Hematopoietic multipotent progenitor cell treated with erythropoietin and hydrocortisone succinate and interleukin-3 and kit ligand, for 4 days (in vitro differentiated cells): ENCODE results near the gene HCN1.
A peak's percentile ranks its signal among the peaks of the same experiment; 100 is the strongest.

Experiments used
- DNase-seq: peaks from one replicate; pipeline ENCODE4 v3.0.0-alpha.2; 2015

The HCN1 gene

DNA sequence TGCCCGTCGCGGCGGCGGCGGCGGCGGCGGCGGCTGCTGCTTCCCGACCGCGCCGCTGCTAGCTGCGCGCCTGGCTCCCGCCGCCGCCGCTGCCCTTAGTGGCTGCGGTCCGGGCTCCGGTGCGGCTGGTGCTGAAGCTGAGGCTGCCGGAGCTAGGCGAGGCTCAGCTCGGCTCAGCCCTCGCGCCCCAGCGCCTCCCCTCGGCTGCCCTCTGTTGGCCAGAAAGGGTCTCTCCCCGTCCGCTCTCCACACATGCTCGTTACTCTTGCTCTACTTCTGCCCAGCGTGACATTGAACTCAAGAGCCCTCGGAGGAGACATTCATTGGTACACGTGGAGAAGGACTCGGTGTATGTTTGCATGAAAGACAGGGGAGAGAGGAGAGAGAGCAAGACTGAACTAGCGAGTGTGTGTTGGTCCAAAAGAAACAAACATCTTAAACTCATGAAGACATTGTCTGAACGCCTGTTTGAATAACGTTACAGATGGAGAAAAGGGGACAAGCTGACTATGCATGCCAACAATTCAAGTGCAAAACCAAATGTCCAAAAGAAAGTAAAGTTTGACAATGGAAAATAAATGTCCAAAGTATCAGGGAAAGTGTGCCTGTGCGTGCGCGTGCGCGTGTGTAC is at the start of gene HCN1:
HCN1 (minus strand) TSS at position 175 of the 631 bp plus-strand sequence.
- DNase-seq: peak; percentile 86

DNA sequence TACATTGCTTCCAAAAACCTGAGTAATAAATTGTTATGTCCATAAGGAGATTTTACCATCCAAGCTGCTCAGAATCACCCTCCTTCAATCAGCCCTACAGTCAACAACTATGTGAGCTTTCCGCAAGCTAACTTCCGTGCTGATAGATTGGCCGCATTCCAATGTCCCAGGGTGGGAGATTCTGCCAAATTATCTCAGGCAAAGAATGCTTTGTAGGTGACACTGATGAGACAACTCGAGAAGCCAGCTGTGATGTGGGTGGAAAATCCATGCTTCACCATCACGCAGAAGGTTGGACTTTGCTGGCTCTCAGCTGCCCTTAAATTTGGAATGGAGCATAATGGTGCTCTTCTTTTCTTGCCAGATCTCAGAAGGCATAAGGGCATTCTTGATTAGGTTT is 44.9 kb upstream of the HCN1 start:
- DNase-seq: no peak

DNA sequence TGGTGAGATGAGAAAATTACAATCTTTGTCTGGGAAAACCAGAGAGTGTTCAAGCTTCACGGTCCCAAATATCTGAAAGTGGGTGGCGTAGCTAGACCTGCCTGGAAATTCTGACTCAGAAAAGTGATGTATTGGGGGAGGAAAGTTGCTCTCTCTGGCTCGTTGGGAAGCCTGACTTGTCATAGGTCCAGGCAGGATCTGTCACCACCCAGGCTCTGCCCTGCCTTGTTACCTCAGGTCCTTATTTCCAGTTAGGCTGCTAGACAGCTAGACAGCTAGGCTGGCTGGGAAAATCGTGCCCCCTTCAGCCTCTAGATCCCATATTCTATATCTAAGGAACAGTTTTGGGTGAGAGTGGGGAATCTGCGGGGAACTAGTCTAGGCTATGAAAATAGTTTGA is 41.0 kb upstream of the HCN1 start:
- no peak for DNase-seq

DNA sequence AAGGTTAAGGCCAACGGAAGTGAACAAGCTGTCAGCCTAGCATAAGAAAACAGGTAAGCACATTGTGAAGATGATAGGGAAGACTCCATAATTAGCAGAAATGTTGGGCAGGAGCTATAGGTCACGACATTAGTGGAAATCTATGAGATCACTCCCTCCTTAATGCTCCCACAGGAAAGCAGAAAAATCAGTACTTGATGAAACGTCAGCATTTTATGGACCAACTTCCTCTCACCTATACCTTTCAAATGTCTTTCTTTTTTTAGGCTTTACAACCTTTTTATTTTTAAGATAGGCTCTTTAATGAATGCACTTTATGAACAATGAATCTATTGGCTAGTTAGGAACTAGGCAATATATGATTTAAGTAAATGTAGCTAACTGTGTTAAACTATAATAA is 29.4 kb upstream of the HCN1 start:
- no peak for DNase-seq

DNA sequence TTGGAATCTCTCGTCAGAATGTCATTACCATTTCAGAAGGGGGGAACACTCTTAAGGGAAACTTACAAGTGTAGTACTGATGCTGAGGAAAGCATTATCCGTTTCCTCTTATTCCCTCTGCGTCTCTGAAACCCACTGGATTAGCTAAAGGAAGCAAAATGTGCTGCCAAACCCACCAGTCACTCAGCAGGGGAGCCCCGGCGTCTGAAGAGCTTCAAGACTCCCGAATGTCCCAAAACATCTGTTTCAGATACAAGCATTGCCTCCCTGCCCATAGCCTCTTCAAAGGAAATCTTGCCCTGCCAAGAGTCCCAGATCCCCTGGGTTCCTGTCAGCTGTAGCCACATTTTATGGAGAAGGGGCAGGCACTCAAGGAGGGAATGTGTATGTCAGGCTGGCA is 1.0 kb upstream of the HCN1 start:
- DNase-seq: no peak

DNA sequence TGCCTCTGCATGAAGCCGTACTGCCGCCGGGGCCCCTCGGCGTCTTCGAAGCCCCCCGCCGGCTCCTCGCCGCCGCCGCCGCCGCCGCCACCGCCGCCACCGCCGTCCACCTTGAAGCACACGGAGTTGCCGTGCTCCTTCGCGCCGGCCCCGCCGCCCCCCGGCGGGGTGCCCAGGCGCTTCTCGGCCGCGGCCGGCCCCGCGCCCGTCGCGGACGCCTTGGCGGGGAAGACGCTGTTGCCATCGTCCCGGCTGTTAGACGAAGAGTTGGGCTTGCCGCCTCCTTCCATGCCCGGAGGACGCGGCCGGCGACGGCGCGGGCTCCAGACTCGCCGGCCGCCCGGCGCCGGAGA is 400 bp downstream of the HCN1 start:
- no peak for DNase-seq

DNA sequence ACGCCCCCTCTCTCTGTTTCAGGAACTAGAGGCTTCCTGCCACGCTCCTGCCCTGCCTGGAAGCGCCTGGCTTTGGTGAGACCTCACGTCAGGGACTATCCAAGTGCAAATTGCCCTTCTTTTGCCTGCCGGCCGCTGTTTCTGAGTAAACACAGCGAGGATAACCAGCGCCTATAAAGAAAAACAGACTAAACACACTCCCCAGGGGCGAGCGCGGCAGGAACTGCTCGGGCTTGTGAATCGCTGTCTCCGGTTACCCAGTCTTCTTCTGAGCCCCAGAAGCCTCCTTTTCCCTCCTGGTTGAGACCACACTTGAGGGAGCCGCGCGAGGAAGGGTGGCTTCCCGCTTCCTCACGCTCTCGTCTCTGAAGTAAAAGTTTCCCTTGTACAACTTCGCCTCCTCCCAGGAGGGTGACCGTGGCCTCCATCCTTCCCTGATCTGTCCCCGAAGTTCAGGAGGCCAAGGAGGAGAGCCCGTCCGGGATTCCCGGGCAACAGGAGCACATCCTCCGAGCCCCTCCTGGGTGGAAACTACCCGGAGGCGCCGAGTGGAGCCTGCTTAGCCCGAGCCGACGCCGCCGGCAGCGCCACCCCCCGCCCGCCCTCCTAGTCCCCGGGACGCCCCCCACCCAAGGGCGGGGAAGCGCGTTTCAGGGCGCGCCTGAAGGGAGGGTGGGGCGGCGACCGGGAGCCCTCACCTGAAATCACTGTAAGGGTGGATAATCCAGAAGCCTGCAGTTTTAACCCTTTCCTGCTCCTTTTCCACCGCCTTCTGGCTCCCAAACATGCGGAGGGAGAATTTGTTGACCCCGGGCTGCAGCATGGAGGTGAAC is 993 bp downstream of the HCN1 start:
- no peak for DNase-seq

DNA sequence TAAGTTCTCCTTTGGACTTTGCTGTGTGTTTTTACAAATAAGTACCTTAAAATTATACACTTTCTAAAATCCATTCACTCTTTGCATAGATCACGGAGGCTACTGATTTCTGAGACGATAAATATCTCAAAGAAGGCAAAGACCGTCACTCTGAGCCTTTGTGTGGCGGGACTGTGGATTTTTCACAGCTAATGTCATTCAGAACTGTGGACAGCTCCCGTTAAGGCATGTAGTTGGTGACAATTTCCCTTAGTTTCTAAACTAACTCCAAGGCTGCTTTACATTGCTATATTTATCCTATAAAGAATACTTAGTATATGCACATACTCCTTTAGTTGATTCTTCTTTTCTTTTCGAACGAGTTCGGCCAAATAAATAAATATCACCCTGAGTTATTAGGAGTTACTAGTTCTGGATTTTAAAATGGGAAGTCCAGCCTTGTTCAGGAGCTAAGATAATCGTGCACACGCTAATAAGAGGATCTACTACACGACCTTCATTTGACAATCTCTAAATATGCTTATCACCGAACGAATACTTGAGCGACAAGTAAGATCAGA is 1.8 kb downstream of the HCN1 start:
- peak; percentile 23 for DNase-seq

DNA sequence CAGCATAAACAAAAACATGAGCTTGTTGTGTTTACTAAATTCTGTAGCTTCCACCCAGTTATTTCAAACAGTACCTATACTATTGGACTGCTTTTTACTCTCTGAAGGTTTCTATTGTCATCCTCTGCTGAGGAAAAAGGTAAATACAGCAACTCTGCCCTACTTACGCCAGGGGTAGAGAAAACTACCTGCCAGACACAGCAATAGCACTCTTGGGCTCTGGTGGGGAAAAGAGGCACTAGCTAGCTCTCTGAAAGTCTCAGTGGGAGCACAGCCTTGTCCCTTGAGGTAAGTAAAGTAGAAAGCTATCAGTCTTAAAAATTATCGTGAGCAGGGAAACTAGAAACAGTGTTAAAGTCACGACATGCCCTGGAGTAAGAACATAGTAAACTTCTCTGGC is 3.7 kb downstream of the HCN1 start:
- DNase-seq: no peak

DNA sequence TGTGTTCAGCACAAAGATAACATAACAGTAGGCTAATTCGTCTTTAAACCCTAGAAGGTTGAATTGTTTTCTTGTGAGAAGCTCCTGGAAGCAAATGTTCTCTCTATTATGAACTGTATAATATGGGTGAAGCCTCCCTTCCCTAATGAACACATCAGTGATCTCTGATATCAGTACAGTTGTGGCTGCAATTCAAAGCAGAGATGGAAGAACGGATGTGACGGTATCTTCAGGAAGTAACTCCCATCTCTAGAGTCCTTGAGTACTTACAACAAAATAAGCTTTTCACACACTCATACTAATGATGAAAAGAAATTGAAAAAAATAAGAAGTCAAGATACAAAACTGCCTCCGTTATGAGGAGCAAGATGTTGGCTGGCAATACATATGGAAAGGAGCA is 4.5 kb downstream of the HCN1 start:
- no peak for DNase-seq

DNA sequence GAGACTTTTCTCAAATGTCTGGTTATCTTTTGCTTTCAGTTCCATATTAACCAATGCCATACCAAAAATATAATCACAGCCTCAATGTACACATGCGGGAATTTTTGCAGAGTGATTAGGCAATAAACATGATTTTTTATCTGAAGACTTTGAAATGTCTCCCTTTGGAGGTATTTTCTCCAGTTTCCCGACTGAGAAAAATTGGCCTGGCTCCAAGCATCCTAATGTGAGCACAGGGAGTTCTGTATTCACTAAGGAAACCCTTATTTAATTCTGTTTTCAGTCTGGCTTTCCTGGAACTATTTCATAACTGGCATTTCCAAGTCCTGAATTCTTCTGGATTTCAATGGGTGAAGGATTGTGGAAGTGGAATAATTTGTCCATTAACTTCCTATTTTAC is 8.5 kb downstream of the HCN1 start:
- no peak for DNase-seq

DNA sequence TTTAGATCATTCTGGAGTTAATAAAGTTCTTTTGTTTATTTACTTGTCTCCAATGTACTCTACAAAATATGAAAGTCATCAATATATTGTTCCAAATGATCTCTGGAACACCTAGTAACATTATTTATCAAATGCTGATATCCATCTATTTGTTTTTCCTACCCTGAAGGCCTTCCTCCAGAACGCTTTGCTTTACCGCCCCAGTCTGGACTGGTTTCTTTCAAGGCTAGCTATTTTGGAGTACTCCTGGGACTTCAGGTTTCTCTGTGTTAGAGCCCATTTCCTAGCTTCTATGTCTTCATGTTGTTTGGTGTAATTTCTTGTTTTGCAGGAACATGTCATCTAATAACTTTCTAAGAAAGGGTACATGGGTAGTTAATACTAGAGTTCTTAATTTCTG is 9.6 kb downstream of the HCN1 start:
- DNase-seq: no peak

DNA sequence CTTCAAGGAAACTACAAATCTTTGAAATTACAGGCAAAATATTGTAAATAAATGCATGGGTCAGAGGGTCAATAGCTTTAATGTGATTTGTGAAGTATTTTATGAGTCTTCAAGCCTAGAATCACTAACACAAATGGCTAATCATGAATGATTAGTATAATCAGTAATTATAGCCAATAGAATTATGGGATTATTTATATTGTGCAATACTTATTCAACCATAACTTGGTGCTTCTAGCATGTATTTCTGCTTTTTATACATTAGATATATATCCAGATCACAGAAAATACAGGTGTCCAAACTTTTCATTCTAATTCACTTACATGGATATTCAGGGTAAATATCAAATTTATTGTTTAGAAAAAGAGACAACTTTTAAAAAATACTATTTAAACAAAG is 12.1 kb downstream of the HCN1 start:
- DNase-seq: no peak

DNA sequence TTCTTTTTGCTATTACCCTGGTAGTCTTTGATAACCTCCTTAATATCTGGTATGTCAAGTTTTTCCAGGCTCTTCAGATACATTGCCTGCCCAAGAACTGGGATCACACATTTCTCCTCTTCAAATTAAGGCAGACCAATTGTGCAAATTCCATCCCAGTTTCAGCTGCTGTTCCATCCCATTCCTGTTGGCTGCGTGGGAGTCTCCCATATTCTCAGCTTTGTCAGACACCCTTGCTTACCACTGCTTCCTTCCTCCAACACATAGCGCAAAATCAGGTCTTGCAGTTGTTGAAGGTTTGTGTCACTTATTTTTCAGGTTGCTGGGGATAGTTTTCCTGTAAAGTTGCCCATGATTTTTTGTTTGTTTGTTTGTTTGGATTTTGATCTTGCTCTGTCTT is 15.2 kb downstream of the HCN1 start:
- no peak for DNase-seq

DNA sequence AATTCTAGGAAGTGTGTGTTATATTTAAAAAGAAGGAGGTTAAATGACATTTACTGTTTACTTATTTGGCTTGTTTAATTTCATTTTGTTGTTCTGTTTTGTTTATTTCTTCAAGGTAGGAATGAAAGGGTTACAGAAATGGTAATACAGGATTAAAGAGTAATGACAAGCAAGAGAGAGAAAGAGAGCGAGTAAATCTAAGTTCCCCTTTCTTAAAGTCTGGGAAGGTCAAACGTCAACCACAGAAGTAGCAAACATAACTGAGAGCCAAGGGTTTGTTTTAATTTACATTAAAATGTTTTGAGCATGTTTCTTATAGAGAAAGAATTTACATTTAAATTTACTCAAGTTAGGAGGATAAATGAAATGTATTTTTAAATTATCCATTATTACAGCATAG is 18.7 kb downstream of the HCN1 start:
- DNase-seq: no peak

DNA sequence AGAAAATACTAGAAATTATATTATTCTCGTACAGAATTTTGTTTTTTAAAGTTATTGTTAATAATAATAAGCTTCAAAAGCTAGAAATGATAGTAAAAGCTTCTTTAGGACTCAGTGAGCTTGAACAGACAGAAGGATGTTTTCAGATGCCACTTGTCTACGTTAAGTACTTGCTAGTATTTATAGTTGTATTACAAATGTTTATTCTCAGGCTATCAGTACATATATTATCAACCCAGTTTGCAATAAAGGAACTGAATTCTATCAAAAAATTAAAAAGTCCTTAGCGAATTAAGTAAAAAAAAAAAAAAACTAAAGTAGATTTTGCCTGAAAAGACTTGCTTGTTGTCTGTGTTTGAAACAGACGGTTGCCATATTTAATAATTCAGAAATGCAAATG is 23.9 kb downstream of the HCN1 start:
- DNase-seq: no peak

DNA sequence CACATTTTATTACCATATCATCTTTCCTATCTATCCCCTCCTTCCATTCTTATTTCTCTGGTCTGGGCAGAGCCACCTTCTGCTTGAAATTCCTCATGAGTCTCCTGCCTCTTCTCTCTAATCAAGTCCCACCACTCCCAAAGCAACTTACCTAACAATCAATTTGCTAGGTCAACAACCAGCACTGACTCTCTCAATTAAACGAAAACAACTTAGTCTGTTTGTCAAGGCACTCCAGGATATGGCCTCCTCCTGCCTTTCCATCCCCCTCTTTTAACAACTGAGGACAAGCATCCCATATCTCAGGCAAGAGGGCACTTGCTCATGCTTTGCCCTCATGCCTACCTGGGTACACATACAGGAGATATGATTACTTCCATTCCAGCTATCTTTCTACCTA is 47.4 kb downstream of the HCN1 start:
- DNase-seq: no peak

DNA sequence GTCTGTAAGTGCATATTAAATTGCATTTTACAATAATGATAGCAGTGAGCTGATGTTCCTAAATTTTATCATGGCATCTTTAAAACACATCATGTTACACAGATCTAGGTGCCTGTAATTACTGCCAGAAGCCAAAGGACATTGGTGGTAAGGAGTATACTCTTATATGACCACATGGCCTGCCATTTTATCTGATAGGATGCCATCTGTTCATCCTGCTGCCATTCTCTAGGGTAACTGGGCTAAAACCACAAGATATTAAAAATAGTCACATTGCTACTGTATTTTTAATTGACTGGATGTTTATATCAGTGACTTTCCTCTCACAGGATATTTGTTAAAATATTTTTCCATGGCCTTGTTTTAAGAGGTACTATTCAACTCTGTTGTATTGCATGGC is 53.1 kb downstream of the HCN1 start:
- no peak for DNase-seq

DNA sequence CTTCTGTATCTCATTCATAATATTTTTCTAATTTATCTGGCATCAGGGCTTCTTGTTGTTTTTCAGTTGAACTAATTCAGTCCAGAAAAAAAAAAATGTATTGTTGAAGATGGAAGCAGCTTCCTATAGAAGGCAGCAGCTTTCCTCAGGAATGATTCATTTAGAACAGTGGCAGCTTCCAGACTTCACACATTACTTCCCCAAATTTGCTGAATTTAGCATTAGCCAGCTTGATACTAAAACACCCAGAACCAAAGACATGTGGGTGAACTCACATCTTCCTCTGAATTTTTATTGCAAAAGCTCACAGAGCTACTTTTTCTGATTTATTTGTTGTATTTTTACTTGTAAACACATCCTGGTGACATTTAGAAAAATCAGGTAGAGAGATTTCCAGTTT is 53.8 kb downstream of the HCN1 start:
- DNase-seq: no peak

DNA sequence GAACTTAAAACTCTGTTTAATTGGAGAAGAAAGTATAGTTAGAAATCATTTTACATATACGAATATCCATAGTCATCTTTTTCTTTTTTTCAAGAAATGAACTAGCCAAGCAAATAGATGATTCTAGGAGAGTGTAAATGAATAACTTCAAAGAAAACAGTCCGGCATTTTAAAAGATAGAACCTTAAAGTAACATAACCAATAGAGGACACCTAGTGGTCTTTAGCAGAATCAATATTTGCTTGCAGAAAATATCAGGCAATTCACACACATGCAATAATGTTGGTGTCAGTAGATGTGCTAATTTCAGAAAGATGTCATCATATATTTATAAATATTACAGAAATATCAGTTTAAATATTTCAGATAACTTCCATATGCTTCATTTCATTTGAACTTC is 57.1 kb downstream of the HCN1 start:
- peak; percentile 18 for DNase-seq

DNA sequence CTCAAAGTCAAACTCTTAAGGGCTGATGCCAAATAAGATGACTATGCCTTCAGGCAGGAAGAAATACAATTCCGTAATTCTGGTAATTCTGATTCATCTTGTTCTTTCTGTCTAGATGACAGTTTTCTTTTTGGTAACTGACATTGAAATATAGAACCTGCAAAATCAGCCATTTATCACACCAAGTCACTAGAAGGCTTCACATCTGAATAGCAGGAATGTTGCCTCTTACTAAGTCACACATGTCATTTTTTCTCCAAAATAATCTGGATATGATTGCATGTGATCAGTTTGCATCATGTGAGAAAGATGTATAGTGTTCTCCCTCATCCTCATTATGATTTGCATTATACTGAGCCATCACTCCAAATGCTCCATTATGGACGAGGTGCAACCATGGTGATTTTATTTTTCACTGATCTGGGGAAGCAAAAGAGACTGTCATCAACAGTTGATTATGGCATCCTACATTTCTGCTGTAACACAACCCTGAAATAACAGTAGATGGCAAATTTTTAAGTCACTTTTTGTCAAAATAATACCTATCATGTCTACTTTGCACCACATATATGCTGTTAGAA is 69.0 kb downstream of the HCN1 start:
- DNase-seq: no peak

DNA sequence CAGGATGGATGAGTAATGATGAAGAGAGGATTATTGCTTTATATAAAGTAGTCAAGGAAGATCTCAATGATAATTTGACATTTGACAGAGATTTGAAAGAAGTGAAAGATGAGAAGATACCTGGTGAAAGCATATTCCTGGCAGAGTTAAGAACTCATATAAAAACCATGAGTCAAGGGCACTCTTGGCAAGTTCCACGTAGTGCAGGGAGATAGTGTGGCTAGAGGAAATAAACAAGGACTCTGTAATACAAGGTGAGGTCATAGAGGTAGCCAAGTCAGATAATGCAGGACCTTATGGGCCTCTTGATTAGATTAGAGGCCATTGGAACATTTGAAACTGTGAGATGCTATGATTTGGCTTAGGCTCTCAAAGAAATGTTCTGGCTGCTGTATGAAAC is 72.3 kb downstream of the HCN1 start:
- no peak for DNase-seq

DNA sequence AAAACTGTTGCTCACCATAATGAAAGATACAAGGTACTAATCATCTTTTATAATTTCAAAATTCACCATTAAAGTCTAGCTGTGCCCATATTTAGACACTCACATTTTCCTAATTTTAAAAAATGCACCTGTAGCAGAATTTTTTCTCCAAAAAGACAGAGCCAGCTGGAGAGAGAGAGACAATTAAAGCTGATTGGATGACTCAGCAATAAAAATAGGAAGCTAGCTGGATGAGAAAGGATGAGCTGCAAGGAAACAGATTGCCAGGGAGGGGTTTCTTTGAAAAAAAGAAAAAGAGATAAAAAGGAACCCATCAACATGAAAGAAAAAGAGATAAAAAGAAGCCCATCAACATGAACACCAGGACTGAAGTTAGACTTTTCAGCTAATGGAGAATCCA is 73.8 kb downstream of the HCN1 start:
- DNase-seq: peak; percentile 8

DNA sequence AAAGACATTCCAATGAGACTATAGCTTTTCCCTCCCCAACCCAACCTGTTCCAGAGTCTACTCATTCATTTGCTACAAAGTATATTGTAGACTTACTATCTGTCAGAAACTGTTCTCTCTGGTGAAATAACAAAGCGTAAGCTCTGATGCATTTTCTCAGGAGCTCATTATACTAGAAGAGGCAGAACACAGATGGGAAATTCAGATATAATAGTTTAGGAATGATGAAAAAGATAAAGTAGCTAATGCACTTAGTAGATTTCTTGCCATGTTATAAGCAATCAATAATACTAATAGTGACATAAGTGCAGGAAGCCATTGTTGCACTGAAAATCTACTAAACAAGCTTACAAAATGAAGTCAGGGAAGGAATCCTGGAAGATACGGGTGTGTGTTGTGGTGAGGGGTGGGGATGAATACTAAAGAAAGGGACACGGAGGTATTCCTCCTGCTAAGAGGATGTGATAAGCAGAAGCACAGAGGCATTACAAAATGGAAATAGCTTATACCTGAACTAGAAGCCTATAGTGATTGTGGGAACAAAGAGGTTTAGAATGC is 78.2 kb downstream of the HCN1 start:
- DNase-seq: no peak
